Astrocyte (in vitro differentiated cells and primary cell): ENCODE data around the gene JAZF1. TPM values are rescaled to one million over a fixed set of nuclear protein-coding genes. Genes with fewer than 3 reads are reported as not detected.

ENCODE experiments used
- DNase-seq: peaks from one replicate; pipeline ENCODE4 v3.0.0-alpha.2; 2010; ENCODE audit warnings: low read depth
- FAIRE-seq: peaks from 2 replicates; lab custom pipeline; 2011; peaks lifted over from hg19 to GRCh38; lab: Jason Lieb, UNC
- H2AFZ ChIP-seq: 2 replicates; pipeline ENCODE4 v1.6.0; 2012; ENCODE audit warnings: low read depth, low read length, inconsistent platforms
- H3K27ac ChIP-seq: 2 replicates; pipeline ENCODE4 v1.5.1; 2011; ENCODE audit warnings: low read depth, low read length, inconsistent platforms
- H3K27me3 ChIP-seq: 2 replicates; pipeline ENCODE4 v1.6.0; 2011; ENCODE audit warnings: low read length, inconsistent platforms; ENCODE audit not compliant: insufficient read depth
- H3K36me3 ChIP-seq: 2 replicates; pipeline ENCODE4 v1.5.1; 2011; ENCODE audit warnings: low read length, inconsistent platforms; ENCODE audit not compliant: insufficient read depth
- H3K4me1 ChIP-seq: 2 replicates; pipeline ENCODE4 v1.5.1; 2011; ENCODE audit warnings: low read length, inconsistent platforms; ENCODE audit not compliant: insufficient read depth
- H3K4me2 ChIP-seq: 2 replicates; pipeline ENCODE4 v1.6.0; 2012; ENCODE audit warnings: low read length, inconsistent platforms
- H3K4me3 ChIP-seq: 2 replicates; pipeline ENCODE4 v1.5.1; 2011; ENCODE audit warnings: low read depth, mild to moderate bottlenecking, low read length, inconsistent platforms; ENCODE audit not compliant: insufficient read depth
- H3K79me2 ChIP-seq: 2 replicates; pipeline ENCODE4 v1.6.0; 2012; ENCODE audit warnings: mild to moderate bottlenecking, low read length, inconsistent platforms; ENCODE audit not compliant: insufficient read depth
- H3K9ac ChIP-seq: 2 replicates; pipeline ENCODE4 v1.6.0; 2012; ENCODE audit warnings: mild to moderate bottlenecking, low read length, inconsistent platforms
- H3K9me3 ChIP-seq: 2 replicates; pipeline ENCODE4 v1.5.1; 2012; ENCODE audit warnings: low read depth, mild to moderate bottlenecking, low read length, inconsistent platforms; ENCODE audit not compliant: insufficient read depth
- H4K20me1 ChIP-seq: 2 replicates; pipeline ENCODE4 v1.6.0; 2012; ENCODE audit warnings: low read length, inconsistent platforms; ENCODE audit not compliant: insufficient read depth
- H3K27ac Mint-ChIP-seq: one replicate; pipeline ENCODE4 v1.8.0; 2021; ENCODE audit warnings: mild to moderate bottlenecking, mixed read lengths; ENCODE audit not compliant: unreplicated experiment
- H3K27me3 Mint-ChIP-seq: one replicate; pipeline ENCODE4 v1.8.0; 2021; ENCODE audit warnings: low read depth, mixed read lengths; ENCODE audit not compliant: unreplicated experiment
- H3K36me3 Mint-ChIP-seq: one replicate; pipeline ENCODE4 v1.8.0; 2021; ENCODE audit warnings: low read depth, mixed read lengths; ENCODE audit not compliant: unreplicated experiment
- H3K4me1 Mint-ChIP-seq: one replicate; pipeline ENCODE4 v1.8.0; 2021; ENCODE audit warnings: low read depth, mixed read lengths; ENCODE audit not compliant: unreplicated experiment
- H3K4me3 Mint-ChIP-seq: one replicate; pipeline ENCODE4 v1.8.0; 2021; ENCODE audit warnings: mild to moderate bottlenecking, moderate library complexity, mixed read lengths; ENCODE audit not compliant: unreplicated experiment
- H3K9me3 Mint-ChIP-seq: one replicate; pipeline ENCODE4 v1.8.0; 2021; ENCODE audit warnings: mild to moderate bottlenecking, mixed read lengths; ENCODE audit not compliant: unreplicated experiment
- EZH2 ChIP-seq: IDR thresholded peaks from 2 replicates; pipeline ENCODE4 v1.6.1; 2012; ENCODE audit warnings: mild to moderate bottlenecking, low read length, inconsistent platforms; ENCODE audit not compliant: insufficient read depth
- total RNA-seq: library from RNA; stranded (reverse); gene quantifications from 2 replicates; pipeline ENCODE4 v1.2.1, GENCODE V29; 2021
- TF ChIP-seq, protein P1 (sequence below): IDR thresholded peaks from 2 replicates; pipeline ENCODE4 v1.5.1; 2011; ENCODE audit warnings: low read depth, mild to moderate bottlenecking, inconsistent platforms, low read length, moderate library complexity; ENCODE audit not compliant: insufficient read depth

JAZF1 gene
- total RNA-seq, 1 donor from 2014 or later, result 20.1 TPM

DNA sequence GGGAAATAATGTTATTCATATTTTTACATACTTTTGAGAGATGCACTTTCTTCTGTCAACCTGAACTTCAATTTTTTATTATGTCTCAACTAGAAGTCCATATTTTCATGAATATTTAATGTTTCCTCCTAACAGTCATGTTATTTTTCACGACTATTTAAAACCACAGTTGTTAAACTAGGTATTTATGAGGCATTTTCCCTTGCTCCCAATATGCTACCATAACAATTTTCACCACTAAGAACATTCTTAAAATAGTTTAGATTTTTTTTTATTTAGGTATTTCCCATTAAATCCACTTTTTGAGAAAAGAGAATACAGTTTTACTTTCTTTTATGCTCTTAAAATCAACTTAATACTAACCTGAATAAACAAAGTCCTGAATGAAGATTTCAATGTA lies 89.4 kb downstream of the JAZF1 start:
- Mint-ChIP-seq H3K36me3 (peaks cover 2% of the 10 kb centered on the region), H3K4me3 (no peak overlapping the region), H3K27ac (no peak overlapping the region), H3K4me1 (peaks cover 16% of the 10 kb centered on the region), H3K9me3 (no peaks in the 10 kb centered on the region), H3K27me3 (no peaks in the 10 kb centered on the region)
- no peak for TF ChIP-seq EZH2
- TF ChIP-seq, protein P1, sequence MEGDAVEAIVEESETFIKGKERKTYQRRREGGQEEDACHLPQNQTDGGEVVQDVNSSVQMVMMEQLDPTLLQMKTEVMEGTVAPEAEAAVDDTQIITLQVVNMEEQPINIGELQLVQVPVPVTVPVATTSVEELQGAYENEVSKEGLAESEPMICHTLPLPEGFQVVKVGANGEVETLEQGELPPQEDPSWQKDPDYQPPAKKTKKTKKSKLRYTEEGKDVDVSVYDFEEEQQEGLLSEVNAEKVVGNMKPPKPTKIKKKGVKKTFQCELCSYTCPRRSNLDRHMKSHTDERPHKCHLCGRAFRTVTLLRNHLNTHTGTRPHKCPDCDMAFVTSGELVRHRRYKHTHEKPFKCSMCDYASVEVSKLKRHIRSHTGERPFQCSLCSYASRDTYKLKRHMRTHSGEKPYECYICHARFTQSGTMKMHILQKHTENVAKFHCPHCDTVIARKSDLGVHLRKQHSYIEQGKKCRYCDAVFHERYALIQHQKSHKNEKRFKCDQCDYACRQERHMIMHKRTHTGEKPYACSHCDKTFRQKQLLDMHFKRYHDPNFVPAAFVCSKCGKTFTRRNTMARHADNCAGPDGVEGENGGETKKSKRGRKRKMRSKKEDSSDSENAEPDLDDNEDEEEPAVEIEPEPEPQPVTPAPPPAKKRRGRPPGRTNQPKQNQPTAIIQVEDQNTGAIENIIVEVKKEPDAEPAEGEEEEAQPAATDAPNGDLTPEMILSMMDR, result no peak
- Histone ChIP-seq H3K27ac (no peak overlapping the region), H3K27me3 (no peaks in the 10 kb centered on the region), H3K9me3 (no peaks in the 10 kb centered on the region), H3K9ac (no peak overlapping the region), H3K4me3 (no peak overlapping the region), H4K20me1 (peaks cover 36% of the 10 kb centered on the region), H3K79me2 (no peaks in the 10 kb centered on the region), H3K4me1 (no peaks in the 10 kb centered on the region), H2AFZ (no peak overlapping the region), H3K4me2 (no peak overlapping the region), H3K36me3 (no peaks in the 10 kb centered on the region)
- DNase-seq (no peak), FAIRE-seq (no peak)

DNA sequence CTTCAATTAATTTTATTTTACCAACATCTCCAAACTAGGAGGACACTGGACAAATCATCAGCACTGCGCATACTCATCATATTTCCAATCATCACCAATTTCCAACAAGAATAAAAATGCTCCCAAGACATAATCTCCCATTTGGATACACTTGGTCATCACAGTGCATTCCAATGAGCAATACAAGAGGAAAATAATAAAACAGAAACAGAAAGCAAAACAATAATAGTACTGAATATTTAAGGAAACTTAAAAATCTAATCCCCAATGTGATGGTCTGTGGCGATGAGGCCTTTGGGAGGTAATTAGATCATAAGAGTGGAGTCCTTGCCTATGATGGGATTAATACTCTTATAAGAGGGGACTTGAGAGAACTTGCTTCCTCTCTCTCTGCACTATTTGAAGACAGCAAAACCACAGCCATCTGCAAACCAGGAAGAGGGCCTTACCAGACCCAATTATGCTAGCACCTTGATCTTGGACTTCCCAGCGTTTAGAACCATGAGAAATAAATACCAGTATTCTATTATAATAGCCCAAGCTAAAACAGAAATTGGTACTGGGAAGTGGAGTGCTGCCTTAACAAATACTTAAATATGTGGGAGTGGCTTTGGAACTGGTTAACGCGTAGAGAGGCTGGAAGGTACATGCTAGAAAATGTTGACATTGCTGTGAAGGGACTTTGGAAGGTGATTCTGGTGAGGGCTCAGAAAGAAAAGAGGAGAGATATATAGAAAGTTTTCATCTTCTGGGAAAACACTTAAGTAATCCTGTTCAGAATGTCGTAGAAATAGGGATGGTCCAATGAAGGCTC lies 91.5 kb downstream of the JAZF1 start:
- H2AFZ ChIP-seq, result no peak overlapping the region
- H3K27me3 Mint-ChIP-seq, result no peaks in the 10 kb centered on the region

More for the DNA sequence above, 91.5 kb downstream of the JAZF1 start:
- H3K9ac ChIP-seq, result no peak overlapping the region
- TF ChIP-seq, protein P1, result no peak
- no peak for TF ChIP-seq EZH2
- H3K27me3 ChIP-seq, result no peaks in the 10 kb centered on the region
- peaks cover 29% of the 10 kb centered on the region for H4K20me1 ChIP-seq
- H3K9me3 Mint-ChIP-seq, result no peaks in the 10 kb centered on the region
- no peak overlapping the region for H3K27ac ChIP-seq
- DNase-seq (no peak), FAIRE-seq (peak; percentile 5)
- H3K4me1 ChIP-seq, result no peaks in the 10 kb centered on the region
- peaks cover 9% of the 10 kb centered on the region for H3K4me1 Mint-ChIP-seq
- no peaks in the 10 kb centered on the region for H3K79me2 ChIP-seq
- H3K4me3 ChIP-seq, result no peak overlapping the region
- no peak overlapping the region for H3K4me2 ChIP-seq
- no peak overlapping the region for H3K4me3 Mint-ChIP-seq
- peaks cover 2% of the 10 kb centered on the region for H3K36me3 Mint-ChIP-seq
- H3K36me3 ChIP-seq, result no peaks in the 10 kb centered on the region
- H3K27ac Mint-ChIP-seq, result no peak overlapping the region
- H3K9me3 ChIP-seq, result no peaks in the 10 kb centered on the region
